ENCODE measurements around the gene SLC45A1. TPM values are rescaled to one million over a fixed set of nuclear protein-coding genes. Genes with fewer than 3 reads are reported as not detected.

Gene SLC45A1
- total and polyA plus RNA-seq, 9 of the 15 experiments (the other 6 are each of a cell fraction or from before 2014, with no cell fraction given), result not detected

- DNase-seq (ENCODE audit: extremely low read depth in 1 of 4, low spot score in 3 of 4), result no peak
- in situ Hi-C loops (cut with MboI) (no loop called here), intact Hi-C loops (cut with micrococcal nuclease) (no loop called here)
- ATAC-seq, result no peak
- FAIRE-seq, result no peak
- TF ChIP-seq RBM22 (IDR thresholded peaks at IDR 0.05; ENCODE audit: low read depth, low read length, poor library complexity, severe bottlenecking), result peak; percentile 89
- TF ChIP-seq TARDBP (IDR thresholded peaks at IDR 0.05), result no peak
- Histone ChIP-seq H3K9me1 (ENCODE audit: control insufficient read depth, insufficient read depth, low read length) (no peaks in the 10 kb centered on the region), H4K20me1 (replicated peaks; ENCODE audit: control insufficient read depth, insufficient read depth, low read length) (peaks cover 5% of the 10 kb centered on the region; the same call in 1 of the 2 replicates), H3K4me1 (replicated peaks in 1 of 2; ENCODE audit: control insufficient read depth in 2 of 2, insufficient read depth in 2 of 2, low read length in 2 of 2) (peaks cover 0 to 14% of the 10 kb centered on the region in 2 experiments; a peak in 1 of 5 replicates), H3K4me3 (no peak overlapping the region), H3K27me3 (ENCODE audit: control insufficient read depth in 2 of 2, insufficient read depth in 2 of 2, low read length in 2 of 2) (no peaks in the 10 kb centered on the region; a peak in 1 of 5 replicates), H2AFZ (ENCODE audit: low read depth, low read length) (no peak overlapping the region), H3K79me2 (ENCODE audit: control insufficient read depth, insufficient read depth, low read length) (no peaks in the 10 kb centered on the region), H3K27ac (ENCODE audit: extremely low read depth, low read depth, low read length) (no peak overlapping the region), H3K9ac (ENCODE audit: insufficient read depth in 1 of 2, low read depth in 2 of 2, low read length in 2 of 2) (no peak overlapping the region; a peak in 1 of 4 replicates), H3K36me3 (ENCODE audit: control insufficient read depth, insufficient read depth, low read length) (peaks cover 68% of the 10 kb centered on the region), H3K9me3 (replicated peaks; ENCODE audit: control insufficient read depth, insufficient read depth, low read depth, low read length) (no peaks in the 10 kb centered on the region), H3K4me2 (ENCODE audit: insufficient read depth, low read length) (no peak overlapping the region)
- CTCF ChIA-PET (ENCODE audit: low intra/inter-chr PET ratio), result no interaction called here
- POLR2A ChIA-PET, result interaction anchor here (0.7 to 1.1 kb wide), 2 partner anchors 12 to 26 kb away, joined by 3 to 5 read pairs; no protein-coding TSS in a partner anchor
- 86% methylated on average over 21 of the region's 27 CpGs for WGBS (ENCODE audit: insufficient coverage, low coverage, missing lambda C conversion rate)
- no TSS peak for BruUV-seq (replicated peaks)
Measured at GRCh38 chr1:8356256-8357209, 38.6 kb downstream of the SLC45A1 start.

Data from K562 (cell line).